ENCODE results near the gene RUSC2.
"Not testable (repeated sequence)": the region's sequence is repeated elsewhere in the genome, so short reads cannot be mapped to it uniquely, and the experiment has no call there.

RUSC2 gene

GRCh38 chr9:35529161-35529823 lies 39.4 kb downstream of the RUSC2 start:
- Histone ChIP-seq H3K18ac (ENCODE audit: low read length) (no peak overlapping the region), H2BK120ac (ENCODE audit: low read depth, low read length) (no peak overlapping the region), H3K27me3 (ENCODE audit: insufficient read depth, low read length, poor library complexity) (no peaks in the 10 kb centered on the region), H4K8ac (ENCODE audit: low read depth, low read length) (no peak overlapping the region), H3K79me1 (ENCODE audit: low read length) (peaks cover 2% of the 10 kb centered on the region), H3K9ac (ENCODE audit: low read length) (no peak overlapping the region), H3K4me1 (ENCODE audit: control insufficient read depth, low read depth, low read length) (no peaks in the 10 kb centered on the region), H4K5ac (ENCODE audit: low read length) (no peak overlapping the region), H2AK5ac (ENCODE audit: low read length) (no peak overlapping the region), H3K4me2 (ENCODE audit: low read length) (no peak overlapping the region), H3K23ac (ENCODE audit: low read length) (no peak overlapping the region), H2BK15ac (replicated peaks; ENCODE audit: low read depth) (no peak overlapping the region), H3K79me2 (ENCODE audit: control insufficient read depth, insufficient read depth, low read length) (no peaks in the 10 kb centered on the region), H3K4me3 (ENCODE audit: low read length) (no peak overlapping the region), H3K27ac (ENCODE audit: low read depth, low read length) (no peak overlapping the region), H3K36me3 (ENCODE audit: control insufficient read depth, insufficient read depth, low read length) (no peaks in the 10 kb centered on the region), H3K4ac (ENCODE audit: low read depth, low read length) (no peak overlapping the region), H3K56ac (ENCODE audit: low read length) (no peak overlapping the region), H2BK5ac (ENCODE audit: low read length) (no peak overlapping the region)
- WGBS (ENCODE audit: extremely low coverage, insufficient coverage, low lambda C conversion rate), result no CpG with 5 or more reads among the region's 3 CpGs
- DNase-seq, result no peak

- Histone ChIP-seq H3K4me1 (ENCODE audit: control insufficient read depth, low read depth, low read length) (peaks cover 5% of the 10 kb centered on the region), H3K4me3 (ENCODE audit: low read length) (no peak overlapping the region), H3K79me2 (ENCODE audit: control insufficient read depth, insufficient read depth, low read length) (no peaks in the 10 kb centered on the region), H2AK5ac (ENCODE audit: low read length) (no peak overlapping the region), H3K23ac (ENCODE audit: low read length) (no peak overlapping the region), H3K36me3 (ENCODE audit: control insufficient read depth, insufficient read depth, low read length) (no peaks in the 10 kb centered on the region), H3K79me1 (ENCODE audit: low read length) (no peaks in the 10 kb centered on the region), H3K27me3 (ENCODE audit: insufficient read depth, low read length, poor library complexity) (no peaks in the 10 kb centered on the region), H3K27ac (ENCODE audit: low read depth, low read length) (no peak overlapping the region), H2BK120ac (ENCODE audit: low read depth, low read length) (no peak overlapping the region), H3K4ac (ENCODE audit: low read depth, low read length) (no peak overlapping the region), H3K18ac (ENCODE audit: low read length) (no peak overlapping the region), H2BK5ac (ENCODE audit: low read length) (no peak overlapping the region), H3K4me2 (ENCODE audit: low read length) (no peak overlapping the region), H3K56ac (ENCODE audit: low read length) (no peak overlapping the region), H4K5ac (ENCODE audit: low read length) (no peak overlapping the region), H2BK15ac (replicated peaks; ENCODE audit: low read depth) (no peak overlapping the region), H4K8ac (ENCODE audit: low read depth, low read length) (no peak overlapping the region), H3K9ac (ENCODE audit: low read length) (no peak overlapping the region)
- no peak for DNase-seq
Measured at GRCh38 chr9:35533398-35533797, 43.5 kb downstream of the RUSC2 start.

- not testable (repeated sequence) for H2BK5ac ChIP-seq (ENCODE audit: low read length); H3K9ac ChIP-seq (ENCODE audit: low read length); H2BK15ac ChIP-seq (replicated peaks; ENCODE audit: low read depth); H3K79me2 ChIP-seq (ENCODE audit: control insufficient read depth, insufficient read depth, low read length); H3K36me3 ChIP-seq (ENCODE audit: control insufficient read depth, insufficient read depth, low read length); H2AK5ac ChIP-seq (ENCODE audit: low read length); DNase-seq; H4K5ac ChIP-seq (ENCODE audit: low read length); H3K18ac ChIP-seq (ENCODE audit: low read length); H2BK120ac ChIP-seq (ENCODE audit: low read depth, low read length); H3K79me1 ChIP-seq (ENCODE audit: low read length); H3K4me3 ChIP-seq (ENCODE audit: low read length); H3K56ac ChIP-seq (ENCODE audit: low read length); H3K4me1 ChIP-seq (ENCODE audit: control insufficient read depth, low read depth, low read length); H3K23ac ChIP-seq (ENCODE audit: low read length); H4K8ac ChIP-seq (ENCODE audit: low read depth, low read length); H3K4ac ChIP-seq (ENCODE audit: low read depth, low read length); H3K4me2 ChIP-seq (ENCODE audit: low read length); H3K27me3 ChIP-seq (ENCODE audit: insufficient read depth, low read length, poor library complexity); H3K27ac ChIP-seq (ENCODE audit: low read depth, low read length)
- WGBS (ENCODE audit: extremely low coverage, insufficient coverage, low lambda C conversion rate), result no CpG with 5 or more reads among the region's 3 CpGs
Measured at GRCh38 chr9:35534921-35535320, 45.0 kb downstream of the RUSC2 start.

- no peak overlapping the region for H4K8ac ChIP-seq (ENCODE audit: low read depth, low read length)
- DNase-seq, result peak; percentile 30
- no peaks in the 10 kb centered on the region for H3K27me3 ChIP-seq (ENCODE audit: insufficient read depth, low read length, poor library complexity)
- peak overlapping the region; percentile 6 for H3K56ac ChIP-seq (ENCODE audit: low read length)
- no peaks in the 10 kb centered on the region for H3K79me2 ChIP-seq (ENCODE audit: control insufficient read depth, insufficient read depth, low read length)
- no peak overlapping the region for H2BK5ac ChIP-seq (ENCODE audit: low read length)
- peak overlapping the region; percentile 10 for H3K27ac ChIP-seq (ENCODE audit: low read depth, low read length)
- no peak overlapping the region for H3K23ac ChIP-seq (ENCODE audit: low read length)
- no peak overlapping the region for H2BK15ac ChIP-seq (replicated peaks; ENCODE audit: low read depth)
- no peak overlapping the region for H2AK5ac ChIP-seq (ENCODE audit: low read length)
- no peak overlapping the region for H3K4me2 ChIP-seq (ENCODE audit: low read length)
- H3K9ac ChIP-seq (ENCODE audit: low read length), result no peak overlapping the region
- no peaks in the 10 kb centered on the region for H3K36me3 ChIP-seq (ENCODE audit: control insufficient read depth, insufficient read depth, low read length)
- H3K4me1 ChIP-seq (ENCODE audit: control insufficient read depth, low read depth, low read length), result peaks cover 9% of the 10 kb centered on the region
- no peak overlapping the region for H2BK120ac ChIP-seq (ENCODE audit: low read depth, low read length)
- peak overlapping the region; percentile 17 for H3K4ac ChIP-seq (ENCODE audit: low read depth, low read length)
- no peak overlapping the region for H3K4me3 ChIP-seq (ENCODE audit: low read length)
- peak overlapping the region; percentile 42 for H3K18ac ChIP-seq (ENCODE audit: low read length)
- no peaks in the 10 kb centered on the region for H3K79me1 ChIP-seq (ENCODE audit: low read length)
- WGBS (ENCODE audit: extremely low coverage, insufficient coverage, low lambda C conversion rate), result no CpG with 5 or more reads among the region's 3 CpGs
- H4K5ac ChIP-seq (ENCODE audit: low read length), result no peak overlapping the region
Measured at GRCh38 chr9:35537913-35538312, 48.0 kb downstream of the RUSC2 start.

GRCh38 chr9:35538361-35539234 lies 48.7 kb downstream of the RUSC2 start:
- no peak overlapping the region for H4K8ac ChIP-seq (ENCODE audit: low read depth, low read length)
- H3K27me3 ChIP-seq (ENCODE audit: insufficient read depth, low read length, poor library complexity), result no peaks in the 10 kb centered on the region
- peak overlapping the region; percentile 23 for H3K4me2 ChIP-seq (ENCODE audit: low read length)
- H2AK5ac ChIP-seq (ENCODE audit: low read length), result no peak overlapping the region
- no peak overlapping the region for H2BK120ac ChIP-seq (ENCODE audit: low read depth, low read length)
- peak; percentile 91 for DNase-seq
- H3K27ac ChIP-seq (ENCODE audit: low read depth, low read length), result peak overlapping the region; percentile 6
- peaks cover 9% of the 10 kb centered on the region for H3K4me1 ChIP-seq (ENCODE audit: control insufficient read depth, low read depth, low read length)
- peak overlapping the region; percentile 17 for H3K4ac ChIP-seq (ENCODE audit: low read depth, low read length)
- WGBS (ENCODE audit: extremely low coverage, insufficient coverage, low lambda C conversion rate), result no CpG with 5 or more reads among the region's 18 CpGs
- no peaks in the 10 kb centered on the region for H3K79me1 ChIP-seq (ENCODE audit: low read length)
- H3K9ac ChIP-seq (ENCODE audit: low read length), result peak overlapping the region; percentile 20
- H3K79me2 ChIP-seq (ENCODE audit: control insufficient read depth, insufficient read depth, low read length), result no peaks in the 10 kb centered on the region
- peak overlapping the region; percentile 42 for H3K18ac ChIP-seq (ENCODE audit: low read length)
- no peaks in the 10 kb centered on the region for H3K36me3 ChIP-seq (ENCODE audit: control insufficient read depth, insufficient read depth, low read length)
- H2BK15ac ChIP-seq (replicated peaks; ENCODE audit: low read depth), result no peak overlapping the region
- H3K4me3 ChIP-seq (ENCODE audit: low read length), result no peak overlapping the region
- no peak overlapping the region for H2BK5ac ChIP-seq (ENCODE audit: low read length)
- H3K56ac ChIP-seq (ENCODE audit: low read length), result peak overlapping the region; percentile 66
- H3K23ac ChIP-seq (ENCODE audit: low read length), result no peak overlapping the region
- no peak overlapping the region for H4K5ac ChIP-seq (ENCODE audit: low read length)
